NCI-H748 treated with DMSO at 0.1 percent for 48 hours (cell line): ENCODE measurements around the gene SUSD4.
"Not testable (repeated sequence)": the region's sequence is repeated elsewhere in the genome, so short reads cannot be mapped to it uniquely, and the experiment has no call there.

Experiments
- DNase-seq: peaks from one replicate; lab custom pipeline; 2025; lab: John Stamatoyannopoulos, UW

The SUSD4 gene

GRCh38 chr1:223289621-223290020 lies 74.4 kb downstream of the SUSD4 start:
- no peak for DNase-seq

DNA sequence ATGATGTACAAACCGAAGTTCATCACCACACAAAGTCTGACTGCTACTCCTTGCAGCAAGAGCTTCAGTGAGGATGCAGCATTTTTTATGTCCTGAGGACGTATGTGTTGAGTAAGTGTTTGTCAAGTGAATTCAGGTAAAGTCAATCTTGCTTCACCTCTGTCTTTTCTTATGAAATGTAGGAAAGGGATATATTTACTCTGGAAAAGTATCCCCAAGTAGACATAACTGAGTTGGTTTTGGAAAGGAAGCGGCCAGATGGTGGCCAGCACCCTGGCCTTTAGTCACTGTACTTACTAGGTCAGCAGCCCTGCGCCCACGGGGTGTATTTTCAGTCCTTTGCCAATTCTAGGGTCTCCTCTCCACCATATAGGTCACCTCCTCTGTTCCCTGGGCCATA lies 75.2 kb downstream of the SUSD4 start:
- DNase-seq: no peak

GRCh38 chr1:223285452-223285851 lies 78.5 kb downstream of the SUSD4 start:
- no peak for DNase-seq

DNA sequence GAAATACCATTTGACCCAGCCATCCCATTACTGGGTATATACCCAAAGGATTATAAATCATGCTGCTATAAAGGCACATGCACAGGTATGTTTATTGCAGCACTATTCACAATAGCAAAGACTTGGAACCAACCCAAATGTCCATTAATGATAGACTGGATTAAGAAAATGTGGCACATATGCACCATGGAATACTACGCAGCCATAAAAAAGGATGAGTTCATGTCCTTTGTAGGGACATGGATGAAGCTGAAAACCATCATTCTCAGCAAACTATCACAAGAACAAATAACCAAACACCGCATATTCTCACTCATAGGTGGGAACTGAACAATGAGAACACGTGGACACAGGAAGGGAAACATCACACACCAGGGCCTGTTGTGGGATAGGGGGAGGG lies 80.3 kb downstream of the SUSD4 start:
- not testable (repeated sequence) for DNase-seq

DNA sequence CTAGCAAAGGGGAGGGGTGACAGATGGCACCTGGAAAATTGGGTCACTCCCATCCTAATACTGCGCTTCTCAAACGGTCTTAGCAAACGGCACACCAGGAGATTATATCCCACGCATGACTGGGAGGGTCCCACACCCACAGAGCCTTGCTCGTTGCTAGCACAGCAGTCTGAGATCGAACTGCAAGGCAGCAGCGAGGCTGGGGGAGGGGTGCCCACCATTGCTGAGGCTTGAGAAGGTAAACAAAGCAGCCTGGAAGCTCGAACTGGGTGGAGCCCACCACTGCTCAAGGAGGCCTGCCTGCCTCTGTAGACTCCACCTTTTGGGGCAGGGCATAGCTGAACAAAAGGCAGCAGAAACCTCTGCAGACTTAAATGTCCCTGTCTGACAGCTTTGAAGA lies 85.7 kb downstream of the SUSD4 start:
- DNase-seq: not testable (repeated sequence)

DNA sequence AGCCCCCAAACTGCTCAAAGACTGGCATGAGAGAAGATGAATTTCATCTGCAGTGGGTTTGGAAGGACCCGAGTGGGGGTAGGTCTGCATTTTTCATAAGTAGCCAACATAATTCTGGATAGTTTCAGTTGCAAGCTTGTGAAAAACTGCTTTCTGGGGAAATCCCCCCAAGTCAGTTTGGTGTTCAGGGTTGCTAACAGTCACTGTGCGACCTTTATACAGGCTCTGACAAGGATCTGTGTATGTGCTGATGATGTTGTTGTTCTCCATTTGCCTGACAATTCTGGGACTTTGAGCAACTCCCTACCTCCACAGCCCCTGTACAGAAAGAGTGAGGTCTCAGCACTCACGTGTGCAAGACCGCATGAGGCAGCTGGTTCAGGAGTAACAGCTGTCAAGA lies 87.9 kb downstream of the SUSD4 start:
- no peak for DNase-seq

- DNase-seq: no peak
Measured at GRCh38 chr1:223273511-223273910, 90.5 kb downstream of the SUSD4 start.

- no peak for DNase-seq
Measured at GRCh38 chr1:223271085-223271781, 92.7 kb downstream of the SUSD4 start.

DNA sequence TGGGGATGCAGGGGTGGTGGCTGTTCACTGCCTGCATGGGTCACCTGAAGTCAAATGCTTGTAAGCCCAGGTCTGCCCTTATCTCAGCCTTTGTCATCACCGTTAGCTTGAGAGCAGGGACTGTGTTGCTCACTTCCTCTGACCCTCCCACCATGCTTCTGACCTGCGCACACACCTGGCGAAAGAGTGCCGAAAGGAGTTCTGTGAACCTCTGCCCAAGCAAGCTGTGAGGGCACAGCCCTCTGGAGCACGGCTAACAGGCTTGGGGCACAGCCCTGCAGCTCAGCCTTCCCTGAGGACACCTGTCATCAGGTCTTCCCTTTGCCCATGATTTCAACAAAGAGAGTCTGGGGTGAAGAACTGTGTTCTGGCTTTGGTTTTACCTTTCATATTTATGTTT lies 93.8 kb downstream of the SUSD4 start:
- no peak for DNase-seq

DNA sequence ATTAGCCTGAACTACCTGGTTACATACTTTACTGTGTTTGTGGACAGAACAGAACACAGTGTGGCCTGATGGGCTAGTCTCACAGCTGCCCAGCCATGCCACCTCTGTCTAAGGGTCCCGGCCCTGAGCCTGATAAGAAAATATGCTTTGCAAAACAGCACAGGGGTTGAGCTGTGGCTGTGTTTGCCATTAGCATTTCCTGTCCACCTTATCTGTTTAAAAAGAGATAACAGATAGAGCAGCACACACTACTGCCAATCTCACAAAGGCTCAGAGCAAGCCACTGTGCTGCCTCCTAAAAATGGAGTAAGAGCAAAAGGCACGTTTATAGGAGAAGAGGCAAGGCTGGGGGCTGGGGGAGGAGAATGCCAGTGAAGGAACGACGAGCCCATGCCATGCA lies 95.0 kb downstream of the SUSD4 start:
- DNase-seq: no peak

DNA sequence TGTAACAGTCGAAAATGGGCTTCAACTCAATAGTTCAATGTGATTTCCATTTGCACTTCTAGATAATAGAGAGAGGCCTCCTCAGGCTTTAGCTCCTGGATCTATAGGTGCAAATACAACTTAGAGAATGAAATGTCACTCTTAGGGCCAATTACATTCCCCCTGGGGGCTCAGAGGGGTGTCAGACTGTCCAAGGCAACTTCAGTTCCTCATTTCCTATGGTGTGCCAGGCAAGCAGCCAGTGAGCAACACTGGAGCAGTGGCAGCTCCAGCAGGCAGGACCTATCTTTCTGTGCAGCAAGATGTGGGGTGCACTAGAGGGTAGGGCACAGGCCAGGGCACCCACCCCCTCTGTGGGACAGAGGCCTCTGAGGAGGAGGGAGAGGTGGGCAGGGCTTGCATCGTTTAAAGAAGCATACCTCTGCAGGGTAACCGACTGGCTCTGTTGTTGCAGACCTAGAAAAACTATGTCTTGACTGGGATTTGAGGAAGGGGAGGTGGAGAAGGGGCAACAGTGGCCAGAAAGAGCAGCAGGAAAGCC lies 97.3 kb downstream of the SUSD4 start:
- DNase-seq: no peak

DNA sequence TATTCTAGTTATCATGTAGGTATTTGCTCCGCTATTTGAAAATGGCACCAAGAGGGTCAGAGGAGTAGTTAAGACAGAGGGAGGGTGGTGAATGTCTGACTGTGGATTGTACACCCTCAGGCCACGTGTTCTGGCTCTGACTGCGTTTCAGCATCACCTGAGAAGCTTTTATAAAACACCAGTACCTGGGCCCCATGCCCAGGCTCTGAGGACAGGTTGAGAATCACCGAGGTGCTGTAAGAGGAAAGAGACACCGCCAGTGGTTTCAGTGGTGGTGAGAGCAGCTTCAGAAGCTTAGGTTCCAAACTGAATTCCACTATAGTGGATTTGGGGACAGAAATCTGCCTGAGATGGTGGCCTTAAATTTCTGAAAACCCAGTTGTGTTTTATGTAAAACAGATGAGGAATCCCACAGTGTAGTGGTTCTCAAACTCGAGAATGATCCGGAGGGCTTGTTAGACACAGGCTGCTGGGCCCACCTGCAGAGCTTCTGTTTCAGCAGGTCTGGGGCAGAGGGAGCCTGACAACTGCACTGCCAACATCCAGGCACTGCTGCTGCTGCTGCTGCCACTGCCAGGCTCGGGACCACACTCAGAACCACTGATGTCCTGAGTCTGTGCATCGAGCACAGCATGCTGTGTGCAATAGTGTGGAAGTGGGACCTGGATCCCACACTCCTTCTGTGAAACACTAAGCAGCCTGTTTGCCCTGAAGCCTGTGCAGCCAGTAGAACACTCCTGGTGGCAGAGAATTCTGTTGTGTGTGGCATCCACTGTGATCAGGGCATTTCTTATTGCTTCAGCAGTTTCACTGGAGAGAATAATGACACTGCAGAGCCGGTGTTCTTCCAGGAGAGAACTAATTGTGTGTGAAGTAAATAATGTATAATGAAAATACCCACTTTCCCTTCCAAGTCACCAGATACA lies 98.7 kb downstream of the SUSD4 start:
- no peak for DNase-seq

- DNase-seq: no peak
Measured at GRCh38 chr1:223264529-223264928, 99.4 kb downstream of the SUSD4 start.

DNA sequence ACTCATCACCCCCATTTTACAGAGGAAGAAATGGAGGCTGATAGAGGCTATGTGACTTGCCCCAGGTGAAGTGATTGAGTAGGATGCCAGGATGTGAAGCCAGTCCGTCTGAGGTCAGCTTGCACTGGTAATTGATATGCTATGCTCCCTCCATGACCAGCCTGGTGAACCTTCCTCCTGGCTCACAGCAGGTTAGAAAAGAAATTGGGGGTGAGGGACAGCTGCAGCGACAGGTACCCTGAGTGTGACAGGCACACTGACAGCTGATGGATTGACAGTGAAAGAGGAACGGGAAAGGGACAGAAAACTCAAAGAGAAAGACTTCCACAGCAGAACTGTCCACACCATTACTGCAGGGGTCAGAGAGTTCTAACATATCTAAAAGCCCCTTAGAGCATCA lies 102.1 kb downstream of the SUSD4 start:
- no peak for DNase-seq

DNA sequence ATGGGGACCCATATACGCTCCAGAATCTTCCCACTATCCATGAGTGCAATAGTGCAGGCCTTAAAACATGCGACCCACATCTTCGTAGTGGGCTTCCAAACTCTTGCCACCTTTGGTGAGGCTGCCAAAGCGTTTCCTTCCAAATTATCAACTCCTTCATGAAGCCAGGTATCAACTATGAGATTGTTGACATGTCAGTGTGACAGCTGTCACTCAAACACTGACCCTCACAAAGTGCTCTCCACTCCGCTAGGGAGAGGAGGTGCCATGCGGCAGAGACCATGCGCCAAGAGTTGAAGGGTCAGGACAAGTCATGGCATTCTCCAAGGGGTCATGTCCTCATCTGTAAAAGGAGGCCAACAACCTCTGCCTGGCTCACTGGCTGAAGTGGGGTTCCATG lies 103.3 kb downstream of the SUSD4 start:
- no peak for DNase-seq

- DNase-seq: no peak
Measured at GRCh38 chr1:223259462-223259861, 104.5 kb downstream of the SUSD4 start.

DNA sequence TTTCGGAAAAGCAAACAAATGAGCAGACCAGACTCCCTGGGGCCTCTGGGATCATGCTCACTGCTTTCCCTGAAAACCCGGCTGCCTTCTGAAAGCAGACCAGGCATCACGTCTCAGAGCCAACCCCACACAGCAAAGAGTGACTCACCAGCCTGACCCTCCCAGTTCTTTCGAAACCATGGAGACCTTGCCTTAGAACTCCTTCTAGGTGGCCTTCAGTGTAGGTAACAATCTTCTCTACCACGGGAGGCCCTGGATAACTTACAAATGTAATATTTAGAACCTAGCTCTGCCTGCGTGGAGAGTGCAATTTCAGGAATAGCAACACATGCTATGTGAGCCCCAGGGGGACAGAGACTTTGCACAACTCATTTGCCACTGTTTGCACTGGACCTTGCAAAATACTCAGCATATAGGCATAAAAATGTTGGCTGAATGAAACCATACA lies 105.2 kb downstream of the SUSD4 start:
- no peak for DNase-seq

- no peak for DNase-seq
Measured at GRCh38 chr1:223257856-223258550, 106.0 kb downstream of the SUSD4 start.

GRCh38 chr1:223256034-223256433 lies 107.9 kb downstream of the SUSD4 start:
- no peak for DNase-seq

DNA sequence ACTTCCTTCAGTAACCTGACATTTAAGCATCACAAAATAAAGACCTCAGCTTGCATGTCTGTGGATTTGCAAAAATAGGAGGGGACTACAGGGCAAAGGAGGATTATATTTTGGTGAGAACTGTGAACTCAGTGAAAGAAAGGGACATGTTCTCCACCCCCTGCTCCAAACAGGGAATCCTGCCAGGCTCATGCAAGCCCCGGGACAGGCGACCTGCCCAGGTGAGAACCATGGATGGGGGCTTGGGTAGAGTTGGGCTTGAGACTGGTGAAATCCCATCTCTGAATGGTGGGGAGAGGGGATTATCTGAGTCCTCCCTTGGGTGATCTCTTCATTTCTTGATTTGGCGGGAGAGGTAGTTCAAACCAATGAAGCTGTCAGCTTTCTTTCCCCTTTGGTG lies 110.1 kb downstream of the SUSD4 start:
- no peak for DNase-seq

GRCh38 chr1:223251387-223251786 lies 112.6 kb downstream of the SUSD4 start:
- not testable (repeated sequence) for DNase-seq

- no peak for DNase-seq
Measured at GRCh38 chr1:223250632-223251015, 113.4 kb downstream of the SUSD4 start.
